GM19351 (cell line): ENCODE results near the gene ADIPOR2.

Source experiments
- ATAC-seq: cut with Tn5 transposase; IDR thresholded peaks from one replicate; pipeline ENCODE4 v1.9.1; 2021; ENCODE audit warnings: mild to moderate bottlenecking, moderate library complexity; ENCODE audit not compliant: unreplicated experiment

Gene ADIPOR2

DNA sequence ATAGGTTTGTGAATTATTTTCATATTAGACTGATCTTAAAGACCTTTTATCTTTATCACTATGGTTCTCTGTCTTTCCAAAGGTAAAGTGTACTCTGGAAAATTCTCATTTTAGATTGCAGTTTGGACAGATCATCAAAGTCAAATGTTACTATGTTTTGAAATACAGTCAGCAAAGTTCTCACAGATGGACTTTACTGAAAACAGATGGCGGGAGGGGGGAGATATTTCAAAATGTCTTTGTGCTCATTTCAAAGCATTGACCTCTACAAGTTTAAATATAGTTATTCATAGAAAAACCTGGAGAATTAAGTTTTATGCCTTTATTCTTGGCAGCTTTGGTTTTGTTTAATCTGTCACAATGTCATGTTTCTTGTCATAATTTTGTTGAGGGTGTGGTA, 77.7 kb downstream of the ADIPOR2 start:
- no peak for ATAC-seq

DNA sequence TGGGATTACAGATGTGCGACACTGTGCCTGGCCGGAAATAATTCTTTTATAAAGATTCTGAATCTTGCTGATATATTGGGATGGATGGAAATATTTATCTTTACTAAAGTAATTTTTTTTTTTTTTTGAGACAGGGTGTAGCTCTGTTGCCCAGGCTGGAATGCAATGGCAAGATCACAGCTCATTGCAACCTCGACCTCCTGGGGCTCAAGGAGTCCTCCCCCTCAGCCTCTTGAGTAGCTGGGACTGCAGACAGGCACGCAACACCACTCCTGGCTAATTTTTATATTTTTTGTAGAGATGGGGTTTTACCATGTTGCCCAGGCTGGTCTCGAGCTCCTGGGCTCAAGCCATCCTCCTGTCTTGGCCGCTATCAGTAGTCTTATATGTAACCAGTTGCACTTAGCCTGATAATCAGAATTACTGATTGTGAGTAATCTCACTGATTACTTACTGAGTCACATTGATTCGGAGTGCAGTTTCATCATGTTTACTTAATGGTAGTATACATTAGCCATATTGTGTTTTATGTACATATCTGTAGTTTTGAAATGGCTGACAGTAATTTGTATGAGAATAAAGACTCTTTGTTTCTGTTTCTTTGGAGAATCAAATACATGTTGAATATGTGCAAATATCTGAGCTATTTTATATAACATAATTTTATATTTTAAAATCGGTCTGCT, 79.1 kb downstream of the ADIPOR2 start:
- no peak for ATAC-seq

DNA sequence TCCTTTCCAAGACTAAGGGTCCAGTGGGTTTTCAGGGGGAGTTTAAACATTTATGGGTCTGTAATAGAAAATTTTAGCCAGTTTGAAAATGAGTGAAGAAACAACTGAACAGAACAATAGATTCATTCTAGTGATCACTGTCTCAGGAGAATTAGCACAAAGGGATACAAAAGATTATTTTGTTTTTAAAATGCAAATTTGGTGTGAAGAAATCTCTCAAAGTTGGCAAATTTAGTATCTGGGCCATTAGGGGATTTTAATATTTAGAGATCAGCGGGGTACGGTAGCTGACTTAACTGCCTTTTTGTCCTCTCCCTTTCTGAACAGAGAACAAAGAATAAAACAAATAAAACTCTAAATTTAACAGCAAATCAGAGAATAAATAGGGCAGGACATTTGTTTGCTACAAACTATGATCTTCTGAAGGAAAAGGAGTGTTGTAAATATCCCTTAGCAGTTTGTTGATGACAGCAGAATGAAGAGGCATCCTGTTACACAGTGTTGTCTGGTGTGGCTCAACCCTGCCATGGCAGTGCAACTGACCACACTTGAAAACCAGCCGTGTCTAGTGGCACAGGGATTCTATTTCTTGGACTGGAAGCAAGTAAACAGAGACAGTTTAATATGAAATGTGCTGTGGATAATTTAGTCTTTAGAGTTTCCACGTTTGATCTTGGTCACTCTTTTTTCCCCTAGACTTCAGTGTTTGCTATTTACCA, 83.2 kb downstream of the ADIPOR2 start:
- no peak for ATAC-seq

DNA sequence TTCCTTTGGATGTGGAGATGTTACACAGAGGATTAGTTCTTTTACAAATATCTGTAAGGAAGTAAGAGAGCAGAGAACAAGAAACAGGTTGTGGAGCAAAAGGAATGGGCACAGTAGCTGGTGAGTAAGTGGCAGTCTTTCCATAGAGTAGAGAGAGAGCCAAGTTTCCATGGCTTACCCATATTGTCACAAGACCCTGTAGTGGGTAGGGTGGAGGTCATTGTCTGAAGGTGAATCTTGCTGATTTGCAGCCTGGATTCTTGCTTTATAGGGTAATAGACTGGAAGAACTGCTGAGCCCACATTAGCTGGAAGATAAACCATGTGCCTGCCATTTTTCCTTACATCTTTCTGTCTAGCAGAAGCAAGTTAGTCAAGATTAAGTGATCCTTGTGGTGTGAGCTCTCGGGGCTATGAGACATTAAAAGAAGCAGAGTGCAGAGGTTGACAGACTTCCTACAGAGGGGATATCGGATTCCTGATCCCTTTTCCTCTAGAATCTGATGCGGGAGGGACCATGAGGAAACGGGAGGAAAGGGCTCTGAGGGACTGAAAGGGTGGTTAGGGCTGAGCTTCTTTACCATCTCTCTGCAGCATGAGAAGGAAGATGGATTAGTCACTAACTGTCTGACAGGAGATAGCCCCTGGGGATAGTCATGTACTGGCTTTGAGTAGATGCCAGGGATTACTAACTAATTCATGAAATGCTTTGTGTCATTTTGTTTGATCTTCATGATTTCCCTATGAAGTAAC, 85.5 kb downstream of the ADIPOR2 start:
- no peak for ATAC-seq

DNA sequence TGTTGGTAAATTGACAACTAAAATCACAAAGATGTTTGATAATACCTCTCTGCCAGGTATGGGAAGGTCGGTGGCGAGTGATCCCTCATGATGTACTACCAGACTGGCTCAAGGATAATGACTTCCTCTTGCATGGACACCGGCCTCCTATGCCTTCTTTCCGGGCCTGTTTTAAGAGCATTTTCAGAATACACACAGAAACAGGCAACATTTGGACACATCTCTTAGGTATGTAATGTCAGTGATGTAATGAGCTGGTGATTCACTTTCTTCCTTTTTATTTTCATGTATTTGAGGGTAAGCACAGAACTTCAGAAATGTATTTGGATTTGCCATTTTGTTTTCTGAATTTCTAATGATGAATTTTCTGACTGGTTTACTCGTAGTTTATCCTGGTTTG, 86.9 kb downstream of the ADIPOR2 start:
- ATAC-seq: no peak

DNA sequence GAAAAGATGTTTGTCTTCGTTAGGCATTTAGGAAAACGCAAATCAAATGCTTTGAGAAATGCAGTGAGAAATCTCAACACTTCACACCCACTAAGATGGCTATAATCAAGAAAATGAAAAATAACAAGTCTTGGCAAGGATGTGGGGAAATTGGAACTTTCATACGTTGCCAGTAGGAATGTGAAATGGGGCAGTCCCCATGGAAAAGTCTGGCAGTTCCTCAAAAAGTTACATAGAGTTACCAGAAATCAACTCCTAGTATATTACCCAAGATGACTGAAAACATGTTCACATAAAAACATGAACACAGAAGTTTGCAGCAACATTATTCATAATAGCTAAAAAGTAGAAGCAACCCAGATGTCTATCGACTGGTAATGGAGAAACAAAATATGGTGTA, 88.0 kb downstream of the ADIPOR2 start:
- ATAC-seq: no peak

DNA sequence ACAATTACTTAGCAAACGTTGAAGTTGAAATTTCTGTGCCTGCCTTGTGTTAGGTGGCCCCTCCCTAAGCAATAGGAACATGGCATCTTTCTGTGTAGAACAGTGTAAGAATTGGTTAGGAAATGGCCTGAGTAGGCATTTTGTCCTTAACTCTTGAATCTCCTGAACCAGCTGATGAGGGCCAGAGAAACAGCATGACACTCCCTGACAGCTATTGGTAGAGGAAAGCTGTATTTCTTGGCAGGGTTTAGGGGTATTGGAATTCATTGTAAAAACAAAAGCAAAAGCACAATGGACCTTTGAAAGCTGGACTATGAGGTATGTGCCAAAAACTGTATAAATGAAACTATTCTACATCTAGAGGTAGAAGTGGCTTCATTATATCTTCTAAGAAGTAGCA, 88.9 kb downstream of the ADIPOR2 start:
- no peak for ATAC-seq

DNA sequence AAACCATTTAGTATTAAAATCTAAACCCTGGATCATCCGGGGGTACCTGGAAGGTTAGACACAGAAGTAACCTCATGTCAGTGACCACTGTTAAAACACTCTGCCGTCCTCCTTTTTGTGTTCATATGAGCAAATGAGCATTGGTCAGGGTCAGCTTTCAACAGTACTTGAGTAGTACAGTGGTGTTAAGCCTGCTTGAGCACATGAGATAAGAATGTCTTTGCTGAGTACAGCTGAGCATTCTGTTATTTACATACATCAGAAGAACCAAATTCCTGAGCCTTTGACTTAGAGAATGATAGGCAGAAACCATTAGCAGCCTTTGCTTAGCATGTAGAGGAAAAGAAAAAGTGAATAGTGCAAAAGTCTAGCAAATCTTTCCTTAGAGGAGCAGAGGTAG, 90.9 kb downstream of the ADIPOR2 start:
- ATAC-seq: no peak

DNA sequence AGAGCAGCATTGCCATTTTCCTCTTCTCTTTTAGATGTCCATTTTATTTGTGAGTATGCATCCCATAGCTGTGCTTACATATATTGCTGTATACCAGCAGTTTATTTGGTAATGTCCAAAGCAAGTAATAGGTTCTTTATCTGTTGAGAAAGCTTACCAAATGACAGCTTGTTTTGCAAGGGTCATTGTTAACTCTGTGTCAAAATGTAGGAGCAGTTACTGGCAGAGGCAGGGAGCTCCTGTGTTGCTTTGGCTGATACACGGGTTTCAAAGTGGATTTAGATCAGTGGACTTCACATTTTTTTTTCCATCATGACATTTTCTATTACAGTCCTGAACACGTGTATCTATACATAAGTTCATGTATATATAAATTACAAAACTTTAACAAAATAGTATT, 91.3 kb downstream of the ADIPOR2 start:
- ATAC-seq: no peak

DNA sequence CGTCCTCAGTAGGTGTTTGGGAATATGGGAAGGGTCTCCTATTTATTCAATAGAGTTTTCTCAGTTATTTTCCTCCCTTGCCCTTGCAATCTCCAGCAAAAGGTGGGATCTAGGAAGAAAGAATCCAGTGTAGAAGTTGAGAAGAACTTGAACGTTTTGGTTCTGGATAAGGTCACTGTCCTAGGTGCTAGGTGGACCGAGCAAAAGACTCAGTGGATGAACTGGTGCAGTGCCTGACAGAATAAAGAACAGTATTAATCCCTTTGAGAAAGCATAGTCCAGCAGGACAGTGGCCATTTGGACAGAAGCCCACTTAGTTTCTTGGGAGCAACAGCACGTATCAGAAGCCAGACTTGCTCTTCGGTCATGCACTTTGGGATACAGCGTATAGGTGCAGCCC, 96.8 kb downstream of the ADIPOR2 start:
- ATAC-seq: no peak

DNA sequence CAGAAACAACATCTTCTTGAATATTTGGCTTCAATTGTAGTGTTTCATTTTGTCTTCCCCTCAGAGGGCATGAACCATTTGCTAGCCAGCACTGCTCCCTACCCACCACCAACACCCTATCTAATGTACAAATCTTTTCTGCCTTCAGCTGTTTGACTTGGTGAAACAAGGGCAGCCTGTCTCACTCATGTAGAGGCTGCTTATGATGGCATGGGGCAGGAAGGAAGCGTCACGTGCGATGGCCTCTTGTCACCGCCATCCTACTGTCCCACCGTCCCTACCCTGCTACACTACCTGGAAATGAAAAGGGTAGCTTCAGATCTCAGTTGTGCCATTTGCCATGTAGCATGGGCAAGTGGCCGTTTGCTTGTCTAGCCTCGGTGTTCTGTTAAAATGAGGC, 99.6 kb downstream of the ADIPOR2 start:
- no peak for ATAC-seq

DNA sequence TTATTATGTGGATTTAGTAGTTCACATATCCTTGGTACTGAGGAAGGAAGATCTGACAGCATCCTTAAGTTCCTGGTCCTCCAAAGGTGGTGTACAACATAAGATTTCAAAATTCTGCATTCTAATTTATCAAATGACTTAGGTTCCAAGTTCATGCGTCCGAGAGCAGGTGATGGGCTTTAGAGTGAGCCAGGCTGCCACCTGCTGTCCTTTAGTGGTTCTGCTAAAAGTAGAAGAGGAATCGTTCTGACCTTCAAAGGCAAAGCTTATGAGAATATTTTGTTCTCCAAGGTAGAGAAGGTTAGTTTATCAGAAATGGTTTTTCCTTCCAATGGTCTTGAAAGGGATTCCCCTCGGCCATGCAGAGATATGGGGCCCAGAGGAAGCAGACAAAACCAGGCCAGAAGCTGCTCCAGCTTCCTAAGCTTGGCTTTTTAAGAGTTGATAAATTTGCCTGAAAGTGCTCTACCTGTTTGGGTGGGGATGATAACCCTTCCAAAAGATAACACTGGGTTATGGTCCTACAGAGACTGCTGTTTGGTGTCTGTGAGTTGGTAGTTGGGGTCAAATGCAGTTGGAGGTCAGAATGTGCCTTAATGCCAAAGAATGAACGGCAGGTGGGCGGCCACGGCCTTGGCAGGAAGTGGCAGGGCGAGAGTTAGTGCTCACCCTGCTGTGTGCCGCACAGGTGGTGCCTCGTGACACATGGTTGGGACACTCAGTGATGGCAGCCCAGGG, 100.4 kb downstream of the ADIPOR2 start:
- no peak for ATAC-seq

DNA sequence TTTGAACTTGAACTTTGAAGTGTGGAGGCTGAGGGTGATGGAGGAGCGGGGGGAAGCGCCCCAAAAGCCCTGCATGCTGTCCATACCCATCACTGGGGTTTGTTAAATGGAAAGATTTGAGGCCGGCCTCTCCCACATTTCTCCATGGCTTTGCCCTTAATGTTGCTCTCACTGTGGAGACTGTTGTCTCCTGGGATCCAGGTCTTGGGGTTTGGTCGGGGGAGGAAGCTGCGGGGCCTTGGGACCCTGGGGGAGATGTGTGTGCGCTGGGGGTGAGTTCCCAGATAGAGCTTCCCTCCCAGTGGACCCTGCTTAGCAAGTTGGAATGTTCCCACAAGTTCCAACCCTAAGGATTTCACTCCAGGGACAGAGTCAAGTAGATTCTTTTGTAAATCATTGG, 101.5 kb downstream of the ADIPOR2 start:
- no peak for ATAC-seq

DNA sequence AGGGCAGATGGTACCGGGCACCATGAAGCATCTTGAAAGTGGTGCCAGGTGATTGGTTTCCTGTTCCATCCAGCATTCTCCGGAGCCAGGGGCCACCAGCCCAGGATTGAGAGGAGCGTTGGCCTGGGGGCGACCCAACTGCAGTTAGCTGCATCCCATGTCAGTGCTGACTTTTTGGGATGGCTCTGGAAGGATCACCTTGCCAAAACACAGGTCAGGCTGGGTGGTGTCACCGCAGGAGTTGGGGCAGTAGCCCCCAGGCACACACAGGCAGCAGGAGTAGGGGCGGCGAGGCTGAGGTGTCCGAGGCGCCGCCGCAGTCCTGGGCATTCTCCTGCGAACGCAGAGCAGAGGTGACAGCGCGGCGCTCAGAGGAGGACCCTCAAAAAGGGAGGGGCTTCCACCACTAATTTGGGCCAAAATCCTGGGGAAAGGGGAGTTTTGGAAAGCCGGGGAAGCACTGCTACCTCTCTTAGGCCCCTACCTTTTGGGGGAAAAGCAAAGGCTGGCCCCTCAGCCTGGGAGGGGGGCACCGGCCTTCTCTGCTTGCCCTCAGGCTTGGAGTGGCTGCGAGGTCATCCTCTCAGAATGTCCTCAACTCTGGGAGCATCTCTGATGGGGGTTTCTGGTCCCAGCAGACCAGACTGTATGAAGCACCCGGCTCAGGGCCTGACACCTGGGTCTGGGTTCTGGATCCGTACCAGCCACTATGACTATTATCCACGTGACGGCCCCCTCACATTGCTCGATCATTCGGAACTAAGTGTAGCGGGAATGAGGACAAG, 102.7 kb downstream of the ADIPOR2 start:
- no peak for ATAC-seq

DNA sequence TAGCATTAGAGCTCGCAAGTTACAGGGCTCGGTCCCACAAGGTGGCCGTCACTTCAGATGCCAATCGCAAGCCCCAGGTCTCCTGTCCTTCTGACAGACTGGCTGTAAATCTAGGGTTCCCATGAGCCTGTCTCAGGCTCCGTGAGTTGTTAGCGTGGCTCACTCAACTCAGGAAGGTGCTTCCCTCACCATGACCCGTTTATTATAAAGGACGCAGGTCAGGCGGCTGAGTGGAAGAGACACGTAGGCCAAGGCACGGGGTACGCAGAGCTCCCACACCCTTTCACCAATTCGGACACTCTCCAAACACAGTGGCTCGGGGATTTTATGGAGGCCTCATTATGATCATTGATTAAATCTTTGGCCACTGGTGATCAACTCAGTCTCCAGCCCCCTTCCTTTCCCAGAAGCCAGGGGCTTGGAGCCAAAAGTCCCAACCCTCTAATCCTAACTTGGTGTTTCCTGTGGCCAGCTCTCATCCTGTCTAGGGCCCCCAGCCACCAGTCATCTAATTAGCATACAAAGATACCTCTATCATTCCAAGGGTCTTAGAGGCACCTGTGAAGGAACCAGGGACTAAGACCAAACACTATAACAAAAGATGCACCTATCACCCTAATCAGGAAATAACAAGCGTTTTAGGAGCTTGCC, 103.7 kb downstream of the ADIPOR2 start:
- ATAC-seq: no peak

DNA sequence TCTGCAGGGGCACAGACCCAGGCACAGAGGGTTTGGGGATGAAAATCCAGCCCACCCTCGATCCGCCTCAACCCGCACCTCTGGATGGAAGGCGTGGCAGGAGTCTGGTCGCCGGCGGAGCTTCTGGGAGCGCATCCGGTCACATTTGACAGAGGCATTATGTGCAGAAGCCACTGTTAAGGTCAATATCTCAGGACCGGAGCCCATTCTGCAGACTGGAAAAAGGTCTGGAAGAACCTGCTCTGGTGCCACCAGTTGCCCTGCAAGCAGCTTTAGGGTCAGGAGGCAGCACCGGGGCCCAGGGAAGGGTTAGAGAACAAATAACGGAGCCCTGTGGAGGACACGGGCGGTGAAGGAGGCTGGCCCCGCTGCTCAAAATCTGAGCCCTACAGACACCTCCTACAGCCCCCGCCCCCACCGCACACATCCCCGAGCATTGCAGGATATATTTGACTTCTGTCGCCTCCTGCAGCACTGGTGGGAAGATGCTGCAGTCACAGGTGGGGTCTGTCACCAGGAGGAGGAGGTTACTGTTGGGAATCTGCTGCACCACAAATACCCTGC, 104.4 kb downstream of the ADIPOR2 start:
- no peak for ATAC-seq

DNA sequence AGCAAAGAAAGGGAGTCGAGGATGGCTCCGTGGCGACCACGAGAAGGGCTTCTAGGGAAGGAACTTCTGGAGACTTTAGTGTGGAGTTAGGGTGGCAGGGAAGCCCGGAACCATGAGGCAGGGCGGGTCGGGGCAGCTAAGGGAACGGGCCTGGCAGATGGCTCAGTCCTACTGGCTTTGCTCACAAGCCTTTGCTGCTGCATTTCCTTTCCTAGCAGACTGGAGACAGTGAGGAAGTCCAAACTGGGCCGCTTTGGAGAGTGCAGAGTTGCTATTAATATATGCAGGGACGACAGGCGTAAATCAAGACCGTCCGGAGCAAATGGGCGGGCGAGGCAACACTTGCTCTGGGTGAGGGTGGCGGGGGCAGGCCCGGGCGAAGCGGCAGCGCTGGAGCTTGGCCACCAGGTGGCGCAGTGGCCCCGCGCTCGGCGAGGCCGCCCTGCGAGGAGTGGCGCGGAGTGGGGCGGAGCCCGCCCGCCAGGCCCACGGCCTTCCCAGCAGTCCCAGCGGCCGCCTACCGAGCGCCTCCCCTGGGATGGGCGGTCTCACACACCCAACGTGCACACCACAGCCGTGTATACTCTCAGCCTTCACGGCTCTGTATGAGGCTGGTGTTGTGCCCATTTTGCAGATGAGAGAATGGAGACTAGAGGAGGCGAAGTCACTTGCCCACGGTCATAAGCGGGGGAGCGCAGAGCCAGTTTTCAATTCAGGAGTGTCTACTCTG, 105.1 kb downstream of the ADIPOR2 start:
- peak; percentile 85 for ATAC-seq

DNA sequence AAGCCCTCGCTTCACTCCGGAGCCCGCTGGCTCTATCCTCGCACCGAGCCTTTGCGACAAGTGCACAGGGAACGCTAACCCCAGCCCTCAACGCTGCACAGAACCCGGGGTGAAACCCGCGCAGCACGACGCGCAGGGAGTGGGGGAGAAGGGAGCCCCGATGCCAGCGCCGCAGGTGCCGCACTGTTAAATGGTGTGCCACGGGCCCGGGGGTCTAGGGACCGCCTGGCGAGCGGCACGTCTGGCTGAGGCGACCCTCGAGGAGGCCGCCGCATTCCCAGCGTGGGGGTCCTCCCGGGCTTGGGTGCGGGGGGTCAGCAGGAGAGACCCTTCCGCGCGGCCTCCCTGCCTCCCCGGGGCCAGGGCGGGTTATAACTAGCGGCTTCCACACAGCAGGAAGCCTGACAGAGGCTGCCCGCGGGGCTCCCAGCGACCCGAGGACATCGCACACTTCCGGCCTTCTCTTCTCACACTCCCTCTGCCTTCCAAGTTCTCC, 105.7 kb downstream of the ADIPOR2 start:
- ATAC-seq: peak; percentile 26
